Renal pelvis (tissue), 4 donors: ENCODE data around the gene SCTR. TPM values are rescaled to one million over a fixed set of nuclear protein-coding genes. Genes with fewer than 3 reads are reported as not detected.

Experiments
- DNase-seq: peaks from one replicate; pipeline ENCODE4 v3.0.0-alpha.2; 2013
- polyA plus RNA-seq, 3 donors: library from polyadenylated mRNA; unstranded; fragments of 120-200 nt; gene quantifications; one replicate each; pipeline ENCODE4 v1.2.1, GENCODE V29; 2013; ENCODE audit not compliant: insufficient read length in 3 of 3

Gene SCTR
- polyA plus RNA-seq, 3 donors, result 8.2 to 21.3 (median 21.2) TPM

- no peak for DNase-seq
Measured at GRCh38 chr2:119475225-119475856, 48.9 kb downstream of the SCTR start.

GRCh38 chr2:119474371-119475224 is 49.7 kb downstream of the SCTR start:
- no peak for DNase-seq

- DNase-seq, result no peak
Measured at GRCh38 chr2:119473621-119474370, 50.5 kb downstream of the SCTR start.

- DNase-seq, result no peak
Measured at GRCh38 chr2:119472749-119473148, 51.5 kb downstream of the SCTR start.

- DNase-seq, result no peak
Measured at GRCh38 chr2:119469661-119470297, 54.5 kb downstream of the SCTR start.

GRCh38 chr2:119469131-119469530 is 55.2 kb downstream of the SCTR start:
- DNase-seq, result no peak

GRCh38 chr2:119468154-119468955 is 55.9 kb downstream of the SCTR start:
- DNase-seq, result no peak

GRCh38 chr2:119466373-119466772 is 57.9 kb downstream of the SCTR start:
- DNase-seq, result no peak

GRCh38 chr2:119465687-119466086 is 58.6 kb downstream of the SCTR start:
- no peak for DNase-seq

GRCh38 chr2:119464981-119465380 is 59.3 kb downstream of the SCTR start:
- no peak for DNase-seq

GRCh38 chr2:119463990-119464389 is 60.3 kb downstream of the SCTR start:
- DNase-seq, result no peak

GRCh38 chr2:119463136-119463535 is 61.1 kb downstream of the SCTR start:
- no peak for DNase-seq

- DNase-seq, result no peak
Measured at GRCh38 chr2:119462574-119462973, 61.7 kb downstream of the SCTR start.

GRCh38 chr2:119461811-119462210 is 62.5 kb downstream of the SCTR start:
- no peak for DNase-seq

GRCh38 chr2:119460076-119460475 is 64.2 kb downstream of the SCTR start:
- no peak for DNase-seq

GRCh38 chr2:119455066-119455718 is 69.1 kb downstream of the SCTR start:
- DNase-seq, result no peak

GRCh38 chr2:119453972-119454593 is 70.2 kb downstream of the SCTR start:
- no peak for DNase-seq

GRCh38 chr2:119451336-119452050 is 72.8 kb downstream of the SCTR start:
- DNase-seq, result no peak

- DNase-seq, result no peak
Measured at GRCh38 chr2:119449521-119449920, 74.8 kb downstream of the SCTR start.
